Activated T-helper 17 cell treated with anti-CD3 and anti-CD28 coated beads, Interleukin-2, amount 50 U/mL, for 72 hours (primary cell): ENCODE results near the gene FLT3. TPM values are rescaled to one million over a fixed set of nuclear protein-coding genes. Genes with fewer than 3 reads are reported as not detected.
"Not testable (repeated sequence)": the region's sequence is repeated elsewhere in the genome, so short reads cannot be mapped to it uniquely, and the experiment has no call there.

Source experiments
- ATAC-seq: fragments of 150-1000 bp; cut with Tn5 transposase; replicated peaks from 2 replicates; pipeline ENCODE4 v1.10.0; 2021; ENCODE audit warnings: mild to moderate bottlenecking, moderate library complexity
- H3K27ac Mint-ChIP-seq: one replicate; pipeline ENCODE4 v1.8.0; 2022; ENCODE audit warnings: mixed read lengths
- H3K27me3 Mint-ChIP-seq: one replicate; pipeline ENCODE4 v1.8.0; 2022; ENCODE audit warnings: mixed read lengths
- H3K36me3 Mint-ChIP-seq: one replicate; pipeline ENCODE4 v1.8.0; 2022; ENCODE audit warnings: low read depth, mild to moderate bottlenecking, mixed read lengths
- H3K4me1 Mint-ChIP-seq: one replicate; pipeline ENCODE4 v1.8.0; 2022; ENCODE audit warnings: mixed read lengths
- H3K4me3 Mint-ChIP-seq: one replicate; pipeline ENCODE4 v1.8.0; 2022; ENCODE audit warnings: mild to moderate bottlenecking, mixed read lengths
- H3K9me3 Mint-ChIP-seq: one replicate; pipeline ENCODE4 v1.8.0; 2022; ENCODE audit warnings: mixed read lengths
- total RNA-seq, 2 donors: library from RNA; stranded (reverse); gene quantifications; one replicate each; pipeline ENCODE4 v1.2.3, GENCODE V29; 2022

The FLT3 gene
- total RNA-seq, 2 donors from 2014 or later: not detected

DNA sequence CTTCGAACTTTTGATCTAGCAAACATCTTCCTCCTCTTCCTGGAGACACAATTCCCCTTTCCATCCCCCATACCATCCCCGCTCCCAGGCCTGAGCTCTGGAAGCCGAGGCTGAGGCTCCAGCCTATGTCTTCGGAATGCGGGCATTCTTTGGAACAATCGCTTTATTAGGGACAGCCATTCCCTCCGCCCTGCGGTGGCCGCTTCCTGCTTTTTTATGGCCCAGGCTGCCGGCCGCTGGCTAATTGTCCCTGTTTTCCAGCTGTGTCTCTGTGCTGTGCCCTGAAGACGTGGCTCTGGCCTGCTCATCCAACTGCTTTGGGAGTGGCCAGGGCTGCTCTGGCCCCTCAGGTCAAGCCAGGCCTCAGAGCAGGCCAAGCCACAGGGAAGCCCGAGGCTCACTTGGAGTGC, 129.1 kb downstream of the FLT3 start:
- peaks cover 5% of the 10 kb centered on the region for H3K36me3 Mint-ChIP-seq
- peaks cover 62% of the 10 kb centered on the region for H3K27me3 Mint-ChIP-seq
- no peak overlapping the region for H3K4me3 Mint-ChIP-seq
- no peak for ATAC-seq
- H3K9me3 Mint-ChIP-seq: no peaks in the 10 kb centered on the region
- peaks cover 6% of the 10 kb centered on the region for H3K4me1 Mint-ChIP-seq
- no peak overlapping the region for H3K27ac Mint-ChIP-seq

DNA sequence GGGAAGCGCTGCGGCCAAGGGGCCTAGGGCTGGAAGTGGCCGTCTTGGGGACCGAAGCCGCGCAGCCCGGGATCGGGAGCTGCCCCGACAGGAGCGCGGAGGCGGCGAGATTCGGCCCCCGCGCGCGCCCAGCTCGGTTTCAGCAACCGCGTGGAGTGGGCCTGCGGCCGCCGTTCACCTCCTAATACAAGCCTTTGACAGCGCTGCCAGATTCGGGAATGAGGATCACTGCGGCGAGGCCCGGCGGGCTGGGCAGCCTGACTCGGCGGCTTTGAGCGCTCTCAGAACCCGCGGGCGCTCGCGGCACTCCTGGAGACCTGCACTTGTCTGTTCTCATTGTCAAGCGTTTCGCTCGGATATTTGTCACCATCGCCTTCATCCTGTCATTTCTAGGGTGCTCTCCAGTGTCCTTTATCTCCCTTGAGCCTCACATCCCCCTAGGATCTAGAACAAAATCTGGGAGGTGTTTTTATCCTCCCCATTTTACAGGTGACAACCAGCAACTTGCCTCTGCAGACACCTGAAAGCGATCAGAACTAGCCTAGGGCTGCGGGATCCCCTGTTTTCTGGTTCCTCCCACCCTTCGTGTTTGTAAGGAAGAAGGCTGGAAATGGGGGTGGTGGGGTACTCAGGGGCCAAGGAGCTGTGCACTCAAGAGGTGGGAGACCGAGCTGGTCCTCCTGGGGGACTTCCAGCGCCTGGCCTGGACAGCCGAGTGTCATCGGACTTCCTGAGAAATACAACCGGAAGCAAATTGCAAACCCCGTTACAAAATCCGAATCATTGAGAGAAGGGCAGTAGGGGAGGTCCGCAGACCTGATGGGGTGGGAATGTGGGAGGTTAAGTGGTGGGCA, 129.8 kb downstream of the FLT3 start:
- Mint-ChIP-seq H3K27ac (no peak overlapping the region), H3K9me3 (no peaks in the 10 kb centered on the region), H3K36me3 (peaks cover 5% of the 10 kb centered on the region), H3K27me3 (peaks cover 63% of the 10 kb centered on the region), H3K4me1 (peaks cover 6% of the 10 kb centered on the region), H3K4me3 (no peak overlapping the region)
- no peak for ATAC-seq

DNA sequence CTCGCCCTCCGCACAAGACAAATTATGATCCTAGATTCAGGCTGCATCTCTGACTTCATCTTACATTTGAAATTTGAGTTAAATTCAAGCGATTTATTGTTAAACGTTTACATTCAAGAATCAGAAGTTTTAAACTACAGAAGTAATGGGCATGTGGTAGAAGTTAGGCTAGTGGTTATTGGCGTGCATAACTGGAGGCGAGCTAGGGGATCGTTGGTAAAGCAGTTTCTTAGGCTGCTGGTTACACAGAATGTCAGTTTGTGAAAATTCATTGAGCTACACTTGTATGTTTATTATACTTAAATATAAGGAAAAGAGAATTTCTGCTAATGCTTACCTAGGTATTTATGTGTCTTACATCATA, 130.5 kb downstream of the FLT3 start:
- H3K27me3 Mint-ChIP-seq: peaks cover 62% of the 10 kb centered on the region
- peaks cover 6% of the 10 kb centered on the region for H3K4me1 Mint-ChIP-seq
- H3K4me3 Mint-ChIP-seq: peak overlapping the region; percentile 44
- no peak overlapping the region for H3K27ac Mint-ChIP-seq
- peaks cover 5% of the 10 kb centered on the region for H3K36me3 Mint-ChIP-seq
- no peak for ATAC-seq
- no peaks in the 10 kb centered on the region for H3K9me3 Mint-ChIP-seq

DNA sequence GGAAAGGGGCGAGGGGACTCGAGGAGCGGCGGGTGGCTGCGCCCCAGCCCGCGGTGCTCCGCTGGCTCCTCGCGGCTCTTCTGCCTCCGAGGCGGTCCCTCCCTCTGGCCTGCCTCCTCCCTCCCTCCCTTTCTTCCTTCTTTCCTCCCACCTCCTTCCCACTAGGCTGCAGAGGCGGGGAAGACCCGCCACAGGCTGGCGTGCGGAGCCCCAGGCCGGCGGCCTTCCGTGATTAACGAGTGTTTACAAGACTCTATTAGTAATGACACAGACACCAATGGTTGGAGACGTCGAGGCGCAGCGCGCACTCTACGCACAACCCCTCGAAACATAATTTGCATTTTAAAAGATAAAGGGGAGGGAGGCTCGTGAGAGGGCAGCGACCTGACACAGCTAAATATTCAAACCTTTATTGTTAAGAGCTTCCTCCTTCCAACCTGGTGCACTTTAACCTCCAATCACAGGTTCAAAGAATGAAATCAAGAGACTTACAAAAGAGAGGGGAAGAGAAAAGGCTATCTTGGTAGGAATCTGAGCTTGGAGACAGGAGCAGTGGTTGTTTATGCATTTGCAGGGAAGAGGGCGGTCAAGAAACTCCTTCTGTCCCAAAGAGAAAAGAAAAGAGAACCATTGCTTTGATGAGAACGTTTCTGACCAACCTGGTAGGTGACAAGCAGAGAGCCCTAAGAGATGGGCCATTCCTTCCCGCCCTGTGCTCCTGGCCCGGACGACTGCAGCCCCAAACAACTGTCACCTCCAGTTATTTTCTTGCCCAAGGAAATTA, 131.1 kb downstream of the FLT3 start, which contains the start of gene CDX2:
Gene CDX2 (minus strand): TSS at position 234 of the 784 bp plus-strand sequence. CDS start 309 bp downstream, outside the sequence.
- Mint-ChIP-seq H3K27ac (no peak within 1 kb of the TSS), H3K9me3 (no peaks in the 10 kb centered on the region), H3K4me3 (peak within 1 kb of the TSS; percentile 44), H3K27me3 (peaks cover 59% of the 10 kb centered on the region), H3K36me3 (peaks cover 5% of the 10 kb centered on the region), H3K4me1 (peaks cover 6% of the 10 kb centered on the region)
- ATAC-seq: no peak

DNA sequence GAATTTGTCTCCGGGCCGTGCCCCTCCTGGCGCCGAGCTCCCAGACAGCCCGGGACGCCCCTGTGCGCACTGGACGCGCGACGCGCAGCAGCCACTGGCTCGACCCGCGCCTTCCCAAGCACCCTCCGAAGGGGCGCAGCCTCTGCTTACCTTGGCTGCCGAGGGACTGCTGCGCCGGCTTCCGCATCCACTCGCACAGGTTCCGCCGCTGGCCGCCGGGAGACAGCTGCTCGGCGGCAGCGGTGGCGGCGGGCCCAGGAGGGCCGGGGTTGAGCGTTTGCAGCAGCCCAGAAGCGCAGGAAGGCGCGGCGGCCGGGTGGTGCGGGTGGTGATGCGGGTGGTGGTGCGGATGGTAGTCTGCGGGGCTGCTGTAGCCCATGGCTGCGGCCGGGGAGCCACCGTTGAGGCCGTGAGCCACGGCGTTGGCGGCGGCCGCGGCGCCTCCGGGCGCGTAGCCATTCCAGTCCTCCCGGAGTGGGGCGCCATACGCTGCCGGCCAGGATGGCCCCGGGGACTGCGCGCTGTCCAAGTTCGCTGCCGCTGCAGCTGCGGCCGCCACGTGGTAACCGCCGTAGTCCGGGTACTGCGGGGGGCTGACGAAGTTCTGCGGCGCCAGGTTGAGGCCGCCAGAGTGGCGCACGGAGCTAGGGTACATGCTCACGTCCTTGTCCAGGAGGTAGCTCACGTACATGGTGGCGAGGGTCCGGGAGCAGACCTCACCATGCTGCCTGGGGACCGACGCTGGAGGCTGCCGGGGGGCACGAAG, 131.9 kb downstream of the FLT3 start:
- peaks cover 56% of the 10 kb centered on the region for H3K27me3 Mint-ChIP-seq
- H3K27ac Mint-ChIP-seq: no peak overlapping the region
- peak overlapping the region; percentile 44 for H3K4me3 Mint-ChIP-seq
- no peak for ATAC-seq
- H3K4me1 Mint-ChIP-seq: peaks cover 6% of the 10 kb centered on the region
- peaks cover 5% of the 10 kb centered on the region for H3K36me3 Mint-ChIP-seq
- no peaks in the 10 kb centered on the region for H3K9me3 Mint-ChIP-seq

DNA sequence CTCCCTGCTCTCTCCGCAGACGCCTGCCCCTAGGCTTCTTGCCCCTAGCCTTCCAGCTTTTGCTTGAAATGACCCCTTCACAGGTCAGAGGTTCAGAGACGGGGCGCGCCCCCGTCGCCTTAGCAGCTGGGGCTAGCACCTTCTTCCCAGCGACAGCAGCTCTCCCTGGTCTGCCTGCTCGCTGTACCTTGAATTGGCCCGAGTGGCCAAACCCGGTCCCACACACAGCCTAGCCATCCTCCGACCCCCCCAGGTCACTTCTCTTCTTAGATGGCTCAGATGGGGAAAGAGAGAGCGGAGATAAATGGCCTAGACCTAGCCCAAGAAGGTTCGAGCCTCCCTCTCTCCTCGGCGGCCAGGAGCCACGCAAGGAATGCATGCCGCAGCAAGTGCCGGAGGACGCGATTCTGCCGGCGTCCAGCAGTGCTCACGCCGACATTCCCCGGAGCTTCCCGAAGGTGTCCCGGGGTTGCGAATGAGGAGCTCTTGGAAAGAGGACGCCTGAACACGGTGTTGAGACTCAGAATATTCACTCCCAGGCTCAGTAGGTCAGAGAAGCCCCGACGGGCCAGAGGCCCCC, 132.6 kb downstream of the FLT3 start:
- peaks cover 51% of the 10 kb centered on the region for H3K27me3 Mint-ChIP-seq
- H3K36me3 Mint-ChIP-seq: peaks cover 5% of the 10 kb centered on the region
- no peaks in the 10 kb centered on the region for H3K9me3 Mint-ChIP-seq
- no peak for ATAC-seq
- peak overlapping the region; percentile 39 for H3K4me3 Mint-ChIP-seq
- no peak overlapping the region for H3K27ac Mint-ChIP-seq
- H3K4me1 Mint-ChIP-seq: peaks cover 6% of the 10 kb centered on the region

DNA sequence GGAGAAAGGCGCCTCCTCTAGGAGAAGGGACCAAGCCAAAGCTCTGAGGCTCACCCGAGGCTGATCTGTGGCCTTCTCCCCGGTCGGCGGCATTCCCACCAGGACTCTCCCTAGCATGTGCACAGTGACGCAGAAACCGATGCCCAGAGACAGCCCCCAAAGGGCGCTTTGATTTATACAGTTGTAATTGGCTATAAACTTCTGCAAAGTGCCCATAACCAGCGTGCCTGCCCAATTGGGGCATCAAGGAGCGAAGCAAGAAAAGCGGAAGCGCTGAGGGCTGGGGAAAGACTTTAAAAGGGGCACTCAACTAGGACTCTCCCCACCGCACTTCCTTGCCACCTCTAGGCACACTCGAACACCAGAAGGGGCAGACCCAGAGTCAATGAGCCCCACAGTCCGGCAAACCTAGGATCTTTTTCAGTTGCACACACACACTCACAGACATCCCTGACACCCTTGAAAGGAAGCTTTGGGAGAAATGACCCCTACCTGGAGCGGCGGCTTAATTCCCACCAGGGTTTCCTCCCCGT, 133.1 kb downstream of the FLT3 start:
- Mint-ChIP-seq H3K36me3 (peaks cover 5% of the 10 kb centered on the region), H3K4me3 (peak overlapping the region; percentile 39), H3K4me1 (peaks cover 6% of the 10 kb centered on the region), H3K9me3 (no peaks in the 10 kb centered on the region), H3K27me3 (peaks cover 56% of the 10 kb centered on the region), H3K27ac (no peak overlapping the region)
- no peak for ATAC-seq

DNA sequence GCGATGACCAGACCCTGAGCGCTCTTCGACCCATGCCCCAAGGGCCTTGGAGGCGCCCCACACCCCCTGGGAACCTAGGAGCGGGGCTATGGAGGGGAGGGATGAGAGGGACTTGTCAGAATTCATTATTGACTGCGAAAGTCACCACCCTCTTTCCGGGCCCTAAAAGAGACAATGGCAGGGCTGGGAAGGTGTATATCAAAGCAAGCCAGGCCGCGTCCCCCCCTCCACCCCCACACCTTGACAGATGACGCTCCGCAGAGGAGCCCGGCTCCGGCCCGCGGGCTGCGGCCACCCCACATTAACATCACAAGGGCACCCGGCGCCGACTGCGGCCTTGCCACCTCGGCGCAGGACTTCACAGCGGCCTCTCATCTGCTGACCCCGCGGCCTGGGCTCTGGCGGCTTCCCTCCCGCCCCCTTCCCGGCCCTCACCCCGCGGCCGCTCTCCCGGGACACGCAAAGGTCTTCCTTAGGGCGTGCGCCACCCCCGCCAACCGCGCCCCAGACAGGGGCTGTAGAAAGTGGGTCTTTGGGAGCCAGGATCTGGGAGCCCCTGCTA, 133.7 kb downstream of the FLT3 start:
- peaks cover 5% of the 10 kb centered on the region for H3K36me3 Mint-ChIP-seq
- no peak overlapping the region for H3K27ac Mint-ChIP-seq
- ATAC-seq: no peak
- H3K4me3 Mint-ChIP-seq: no peak overlapping the region
- H3K27me3 Mint-ChIP-seq: peaks cover 60% of the 10 kb centered on the region
- peaks cover 6% of the 10 kb centered on the region for H3K4me1 Mint-ChIP-seq
- H3K9me3 Mint-ChIP-seq: no peaks in the 10 kb centered on the region

DNA sequence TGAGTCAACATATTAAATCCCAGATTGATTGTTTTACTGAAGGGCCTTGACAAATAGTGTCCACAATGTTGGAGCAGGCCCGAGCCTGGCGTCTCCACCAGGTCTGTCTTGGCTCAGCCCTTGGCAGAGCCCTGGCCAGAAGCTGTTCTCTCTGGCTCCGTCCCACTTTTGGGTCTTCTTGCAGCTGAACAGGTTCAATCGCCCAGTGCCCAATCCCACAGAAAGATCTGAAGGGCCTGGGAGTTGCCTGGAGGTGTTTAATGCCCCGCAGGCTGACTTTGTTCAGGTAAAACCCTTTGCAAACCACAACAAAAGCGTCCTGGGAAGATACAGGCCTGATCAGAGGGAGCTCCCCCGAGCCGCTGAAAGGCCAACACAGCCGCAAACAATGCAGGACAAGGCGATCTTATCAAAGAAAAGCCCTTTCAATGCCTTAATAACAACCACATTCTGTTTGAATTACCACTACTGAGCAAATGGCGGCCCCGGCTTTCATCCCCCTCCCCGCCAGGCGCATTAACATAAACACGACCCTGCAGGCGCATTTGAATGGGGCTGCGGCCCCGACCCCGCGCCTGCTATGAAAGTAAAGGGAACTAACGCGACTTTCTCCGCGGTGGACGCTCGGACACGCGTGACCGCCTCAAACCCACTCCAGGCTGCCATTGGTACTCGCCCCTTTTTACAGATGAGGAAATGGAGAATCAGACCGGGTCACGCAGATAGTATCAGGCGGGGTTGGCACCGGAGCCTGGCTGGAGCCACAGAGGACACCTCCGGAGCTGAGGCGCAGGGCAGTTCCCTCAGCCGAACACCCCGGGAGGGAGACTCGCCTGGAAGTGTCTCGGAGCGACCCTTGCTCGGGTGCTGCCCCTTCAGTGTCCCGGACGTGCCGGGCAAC, 134.4 kb downstream of the FLT3 start:
- H3K9me3 Mint-ChIP-seq: no peaks in the 10 kb centered on the region
- H3K4me3 Mint-ChIP-seq: no peak overlapping the region
- peaks cover 5% of the 10 kb centered on the region for H3K36me3 Mint-ChIP-seq
- H3K27ac Mint-ChIP-seq: no peak overlapping the region
- ATAC-seq: no peak
- peaks cover 6% of the 10 kb centered on the region for H3K4me1 Mint-ChIP-seq
- peaks cover 58% of the 10 kb centered on the region for H3K27me3 Mint-ChIP-seq

DNA sequence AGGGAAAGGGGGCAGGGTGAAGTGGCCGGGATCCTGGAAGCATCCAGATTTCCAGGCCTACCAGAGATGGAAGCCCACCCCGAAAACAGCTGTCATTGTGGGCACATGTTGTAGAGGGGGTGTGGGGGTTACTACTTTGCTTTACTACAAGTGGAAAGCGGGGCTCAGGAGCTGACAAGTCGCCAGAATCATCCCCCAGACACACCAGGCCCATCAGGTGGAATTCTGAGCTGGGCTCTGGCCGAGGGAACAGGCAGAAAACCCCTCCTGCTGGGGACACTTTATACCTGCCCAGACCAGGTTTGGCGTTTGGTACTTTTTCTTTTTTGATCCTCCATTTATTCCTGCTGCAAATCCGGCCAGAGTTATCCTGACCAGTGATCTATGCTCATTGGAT, 135.0 kb downstream of the FLT3 start:
- Mint-ChIP-seq H3K9me3 (no peaks in the 10 kb centered on the region), H3K36me3 (peaks cover 5% of the 10 kb centered on the region), H3K4me1 (peaks cover 6% of the 10 kb centered on the region), H3K4me3 (no peak overlapping the region), H3K27ac (no peak overlapping the region), H3K27me3 (peaks cover 52% of the 10 kb centered on the region)
- no peak for ATAC-seq

DNA sequence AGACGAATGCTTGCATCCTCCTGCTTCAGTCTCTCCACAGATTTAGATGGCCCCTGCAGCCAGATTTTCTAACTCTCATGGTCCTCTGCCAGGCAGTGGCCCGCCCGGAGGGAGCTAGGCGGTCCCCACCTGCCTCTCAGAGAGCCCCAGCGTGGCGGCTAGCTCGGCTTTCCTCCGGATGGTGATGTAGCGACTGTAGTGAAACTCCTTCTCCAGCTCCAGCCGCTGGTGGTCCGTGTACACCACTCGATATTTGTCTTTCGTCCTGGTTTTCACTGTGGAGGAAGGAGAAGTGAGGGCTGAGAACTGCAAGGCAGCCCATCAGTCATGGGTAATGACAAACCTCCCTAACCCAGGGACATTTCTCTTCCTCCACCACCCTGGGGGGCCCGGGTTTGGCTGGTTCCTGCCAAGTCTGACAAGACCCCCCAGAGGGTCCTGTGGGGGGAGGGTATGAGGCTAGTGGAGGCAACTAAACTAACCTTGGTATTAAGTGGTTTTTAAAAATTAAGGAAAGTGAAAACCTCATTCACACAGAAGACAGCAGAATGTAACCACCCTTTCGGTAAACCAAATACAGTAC, 135.5 kb downstream of the FLT3 start:
- no peak overlapping the region for H3K27ac Mint-ChIP-seq
- H3K36me3 Mint-ChIP-seq: peaks cover 5% of the 10 kb centered on the region
- H3K4me1 Mint-ChIP-seq: peaks cover 6% of the 10 kb centered on the region
- H3K4me3 Mint-ChIP-seq: no peak overlapping the region
- peaks cover 54% of the 10 kb centered on the region for H3K27me3 Mint-ChIP-seq
- no peaks in the 10 kb centered on the region for H3K9me3 Mint-ChIP-seq
- no peak for ATAC-seq

DNA sequence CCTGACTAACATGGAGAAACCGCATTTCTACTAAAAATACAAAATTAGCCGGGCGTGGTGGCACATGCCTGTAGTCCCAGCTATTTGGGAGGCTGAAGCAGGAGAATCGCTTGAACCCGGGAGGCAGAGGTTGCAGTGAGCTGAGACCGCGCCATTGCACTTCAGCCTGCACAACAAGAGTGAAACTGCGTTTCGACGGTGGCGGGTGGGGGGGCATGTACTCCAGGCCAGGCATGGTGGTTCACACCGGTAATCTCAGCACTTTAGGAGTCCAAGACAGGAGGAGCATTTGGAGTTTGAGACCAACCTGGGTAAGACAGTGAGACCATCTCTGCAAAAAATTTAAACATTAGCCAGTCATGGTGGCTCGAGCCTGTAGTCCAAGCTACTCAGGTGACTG, 136.2 kb downstream of the FLT3 start:
- H3K27ac Mint-ChIP-seq, ATAC-seq, H3K36me3 Mint-ChIP-seq, H3K4me3 Mint-ChIP-seq, H3K4me1 Mint-ChIP-seq, H3K9me3 Mint-ChIP-seq: not testable (repeated sequence)
- peaks cover 48% of the 10 kb centered on the region for H3K27me3 Mint-ChIP-seq

DNA sequence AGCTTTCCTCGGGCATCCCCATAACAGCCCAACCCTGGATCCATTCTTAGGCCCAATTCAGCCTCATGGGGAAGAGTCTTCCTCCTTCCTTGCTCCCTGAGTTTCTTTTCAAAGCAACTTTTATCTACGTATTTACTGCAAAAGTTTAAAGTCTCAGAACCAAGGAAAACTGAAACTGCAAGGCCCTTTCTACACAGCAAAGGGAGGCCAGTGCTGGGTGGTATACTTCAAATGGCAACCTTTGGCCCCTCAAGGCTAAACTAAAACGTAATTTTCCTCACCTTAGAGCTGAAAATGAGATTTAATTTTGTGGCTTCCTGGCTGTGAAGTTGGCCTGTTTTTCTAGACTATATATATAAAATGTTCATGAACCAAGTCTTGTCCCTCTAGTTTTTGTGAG, 136.9 kb downstream of the FLT3 start:
- ATAC-seq: no peak
- Mint-ChIP-seq H3K36me3 (peaks cover 5% of the 10 kb centered on the region), H3K27me3 (peaks cover 51% of the 10 kb centered on the region), H3K4me1 (no peaks in the 10 kb centered on the region), H3K9me3 (no peaks in the 10 kb centered on the region), H3K4me3 (no peak overlapping the region), H3K27ac (no peak overlapping the region)
